Sciatic nerve (tissue), 2 donors: Measurements from ENCODE around the gene CHD9. TPM values are rescaled to one million over a fixed set of nuclear protein-coding genes. Genes with fewer than 3 reads are reported as not detected.
"Not testable (repeated sequence)": the region's sequence is repeated elsewhere in the genome, so short reads cannot be mapped to it uniquely, and the experiment has no call there.

Experiments used
- ATAC-seq: fragments of 200-7000 bp; cut with Tn5 transposase; one replicate; pipeline ENCODE4 v1.9.1; 2020; ENCODE audit warnings: mild to moderate bottlenecking, moderate library complexity
- DNase-seq: peaks from one replicate; pipeline ENCODE4 v3.0.0-alpha.2; 2020; ENCODE audit warnings: low spot score
- intact Hi-C: fragments of 100-400 bp; cut with DNase I; formaldehyde crosslinking; loops from one replicate; pipeline ENCODE4 v1.14.2; 2022
- total RNA-seq: library from RNA; stranded (reverse); fragmentation: NEBNext Ultra II Directional; extraction: Animal tissue kit (Norgen Biotek cat#: 25700); gene quantifications from one replicate; pipeline ENCODE4 v1.2.1, GENCODE V29; 2021
- donor health status: DM: no; HTN: no; CAD: no.
- donor health status: DM: no; HTN: no; CAD: no.

CHD9 gene
- total RNA-seq, 1 donor from 2014 or later, result 137 TPM

GRCh38 chr16:53211253-53211652, 156.5 kb downstream of the CHD9 start:
- DNase-seq, result no peak
- intact Hi-C loops, result no loop called here
- ATAC-seq, result no peak

- intact Hi-C loops, result no loop called here
- DNase-seq (no peak), ATAC-seq (no peak)
Observed at GRCh38 chr16:53212893-53213223, 158.1 kb downstream of the CHD9 start.

- DNase-seq, result no peak
- intact Hi-C loops, result no loop called here
- no peak for ATAC-seq
Observed at GRCh38 chr16:53213542-53213941, 158.8 kb downstream of the CHD9 start.

GRCh38 chr16:53216798-53217197, 162.0 kb downstream of the CHD9 start:
- DNase-seq (no peak), ATAC-seq (no peak)
- intact Hi-C loops, result no loop called here

GRCh38 chr16:53219371-53219770, 164.6 kb downstream of the CHD9 start:
- DNase-seq, result no peak
- ATAC-seq, result peak; percentile 17
- intact Hi-C loops, result no loop called here

- intact Hi-C loops, result loop anchor here (10.0 kb wide), 1 partner anchor 165 kb away; the partner anchor contains the start of genes CHD9 and CHD9NB
- DNase-seq (no peak), ATAC-seq (peak; percentile 52)
Observed at GRCh38 chr16:53219795-53220454, 165.1 kb downstream of the CHD9 start.

GRCh38 chr16:53220585-53220984, 165.8 kb downstream of the CHD9 start:
- DNase-seq, result no peak
- intact Hi-C loops, result loop anchor here (10.0 kb wide), 1 partner anchor 166 kb away; the partner anchor contains the start of genes CHD9 and CHD9NB

GRCh38 chr16:53224951-53225533, 170.3 kb downstream of the CHD9 start:
- intact Hi-C loops, result loop anchor here (10.0 kb wide), 1 partner anchor 170 kb away; the partner anchor contains the start of genes CHD9 and CHD9NB
- no peak for DNase-seq
- ATAC-seq, result no peak

More at GRCh38 chr16:53220585-53220984, 165.8 kb downstream of the CHD9 start:
- ATAC-seq, result peak; percentile 28

GRCh38 chr16:53232826-53233529, 178.2 kb downstream of the CHD9 start:
- intact Hi-C loops, result no loop called here
- no peak for DNase-seq
- ATAC-seq, result no peak

GRCh38 chr16:53234836-53235235, 180.0 kb downstream of the CHD9 start:
- no peak for ATAC-seq
- no peak for DNase-seq
- intact Hi-C loops, result no loop called here

- intact Hi-C loops, result no loop called here
- DNase-seq (no peak), ATAC-seq (no peak)
Observed at GRCh38 chr16:53235851-53236250, 181.1 kb downstream of the CHD9 start.

- ATAC-seq (no peak), DNase-seq (no peak)
- intact Hi-C loops, result no loop called here
Observed at GRCh38 chr16:53249331-53249730, 194.5 kb downstream of the CHD9 start.

- ATAC-seq, result no peak
- no peak for DNase-seq
- intact Hi-C loops, result no loop called here
Observed at GRCh38 chr16:53257001-53257400, 202.2 kb downstream of the CHD9 start.

GRCh38 chr16:53258809-53259208, 204.0 kb downstream of the CHD9 start:
- DNase-seq (no peak), ATAC-seq (no peak)
- intact Hi-C loops, result no loop called here

- intact Hi-C loops, result no loop called here
- ATAC-seq, result no peak
- no peak for DNase-seq
Observed at GRCh38 chr16:53261276-53261675, 206.5 kb downstream of the CHD9 start.

GRCh38 chr16:53262645-53263044, 207.9 kb downstream of the CHD9 start:
- ATAC-seq, result no peak
- intact Hi-C loops, result no loop called here
- no peak for DNase-seq

- no peak for DNase-seq
- intact Hi-C loops, result no loop called here
- no peak for ATAC-seq
Observed at GRCh38 chr16:53266156-53266555, 211.4 kb downstream of the CHD9 start.

GRCh38 chr16:53278498-53278897, 223.7 kb downstream of the CHD9 start:
- DNase-seq, intact Hi-C loops, ATAC-seq: not testable (repeated sequence)

- no peak for DNase-seq
- intact Hi-C loops, result loop anchor here (5.0 kb wide), 1 partner anchor 149 kb away; no protein-coding TSS in a partner anchor
- ATAC-seq, result no peak
Observed at GRCh38 chr16:53281280-53281679, 226.5 kb downstream of the CHD9 start.

GRCh38 chr16:53281859-53282258, 227.1 kb downstream of the CHD9 start:
- ATAC-seq, result no peak
- intact Hi-C loops, result loop anchor here (5.0 kb wide), 1 partner anchor 150 kb away; no protein-coding TSS in a partner anchor
- DNase-seq, result no peak
